ENCODE measurements around the gene PTX4.
A peak's percentile ranks its signal among the peaks of the same experiment; 100 is the strongest.
"Not testable (repeated sequence)": the region's sequence is repeated elsewhere in the genome, so short reads cannot be mapped to it uniquely, and the experiment has no call there.

Gene PTX4

GRCh38 chr16:1489077-1489476, 333 bp upstream of the PTX4 start:
- H3K4me1 ChIP-seq (ENCODE audit: control insufficient read depth, insufficient read depth, low read length), result peaks cover 5% of the 10 kb centered on the region
- no peaks in the 10 kb centered on the region for H3K9me3 ChIP-seq (ENCODE audit: control insufficient read depth, insufficient read depth, low read depth, low read length)
- H3K4me3 ChIP-seq (ENCODE audit: low read depth, low read length), result no peak overlapping the region
- H3K27me3 ChIP-seq (ENCODE audit: control insufficient read depth, insufficient read depth, low read length), result peaks cover 2% of the 10 kb centered on the region; the same call in 1 of the 2 replicates
- no peaks in the 10 kb centered on the region for H3K36me3 ChIP-seq (ENCODE audit: control insufficient read depth, insufficient read depth, low read length)
- H3K9ac ChIP-seq (ENCODE audit: low read length), result no peak overlapping the region
- H3K27ac ChIP-seq (ENCODE audit: low read depth, low read length), result no peak overlapping the region

GRCh38 chr16:1488054-1488601, 616 bp downstream of the PTX4 start:
- H3K36me3 ChIP-seq (ENCODE audit: control insufficient read depth, insufficient read depth, low read length), result no peaks in the 10 kb centered on the region
- H3K9ac ChIP-seq (ENCODE audit: low read length), result no peak overlapping the region
- no peak overlapping the region for H3K27ac ChIP-seq (ENCODE audit: low read depth, low read length)
- H3K27me3 ChIP-seq (ENCODE audit: control insufficient read depth, insufficient read depth, low read length), result peaks cover 9% of the 10 kb centered on the region; the same call in 1 of the 2 replicates
- H3K4me3 ChIP-seq (ENCODE audit: low read depth, low read length), result no peak overlapping the region
- H3K9me3 ChIP-seq (ENCODE audit: control insufficient read depth, insufficient read depth, low read depth, low read length), result no peaks in the 10 kb centered on the region
- peaks cover 5% of the 10 kb centered on the region for H3K4me1 ChIP-seq (ENCODE audit: control insufficient read depth, insufficient read depth, low read length)

- Histone ChIP-seq H3K27me3 (ENCODE audit: control insufficient read depth, insufficient read depth, low read length) (peaks cover 10% of the 10 kb centered on the region; the same call in 1 of the 2 replicates), H3K9ac (ENCODE audit: low read length) (no peak overlapping the region), H3K36me3 (ENCODE audit: control insufficient read depth, insufficient read depth, low read length) (no peaks in the 10 kb centered on the region), H3K27ac (ENCODE audit: low read depth, low read length) (no peak overlapping the region), H3K4me1 (ENCODE audit: control insufficient read depth, insufficient read depth, low read length) (peaks cover under 1% of the 10 kb centered on the region), H3K4me3 (ENCODE audit: low read depth, low read length) (no peak overlapping the region), H3K9me3 (ENCODE audit: control insufficient read depth, insufficient read depth, low read depth, low read length) (no peaks in the 10 kb centered on the region)
Observed at GRCh38 chr16:1487395-1488053, 1.2 kb downstream of the PTX4 start.

- no peaks in the 10 kb centered on the region for H3K4me1 ChIP-seq (ENCODE audit: control insufficient read depth, insufficient read depth, low read length)
- H3K4me3 ChIP-seq (ENCODE audit: low read depth, low read length), result no peak overlapping the region
- H3K9ac ChIP-seq (ENCODE audit: low read length), result no peak overlapping the region
- no peak overlapping the region for H3K27ac ChIP-seq (ENCODE audit: low read depth, low read length)
- H3K9me3 ChIP-seq (ENCODE audit: control insufficient read depth, insufficient read depth, low read depth, low read length), result no peaks in the 10 kb centered on the region
- peaks cover 18% of the 10 kb centered on the region; the same call in 1 of the 2 replicates for H3K27me3 ChIP-seq (ENCODE audit: control insufficient read depth, insufficient read depth, low read length)
- no peaks in the 10 kb centered on the region for H3K36me3 ChIP-seq (ENCODE audit: control insufficient read depth, insufficient read depth, low read length)
Observed at GRCh38 chr16:1486551-1487390, 2.0 kb downstream of the PTX4 start.

- H3K4me1 ChIP-seq (ENCODE audit: control insufficient read depth, insufficient read depth, low read length), result no peaks in the 10 kb centered on the region
- H3K27me3 ChIP-seq (ENCODE audit: control insufficient read depth, insufficient read depth, low read length), result peaks cover 18% of the 10 kb centered on the region; the same call in 1 of the 2 replicates
- no peak overlapping the region for H3K27ac ChIP-seq (ENCODE audit: low read depth, low read length)
- H3K4me3 ChIP-seq (ENCODE audit: low read depth, low read length), result no peak overlapping the region
- H3K9ac ChIP-seq (ENCODE audit: low read length), result no peak overlapping the region
- no peaks in the 10 kb centered on the region for H3K9me3 ChIP-seq (ENCODE audit: control insufficient read depth, insufficient read depth, low read depth, low read length)
- no peaks in the 10 kb centered on the region for H3K36me3 ChIP-seq (ENCODE audit: control insufficient read depth, insufficient read depth, low read length)
Observed at GRCh38 chr16:1485847-1486496, 2.8 kb downstream of the PTX4 start.

- Histone ChIP-seq H3K36me3 (ENCODE audit: control insufficient read depth, insufficient read depth, low read length) (no peaks in the 10 kb centered on the region), H3K9ac (ENCODE audit: low read length) (no peak overlapping the region), H3K27me3 (ENCODE audit: control insufficient read depth, insufficient read depth, low read length) (peaks cover 18% of the 10 kb centered on the region; the same call in 1 of the 2 replicates), H3K9me3 (ENCODE audit: control insufficient read depth, insufficient read depth, low read depth, low read length) (peaks cover 10% of the 10 kb centered on the region), H3K4me3 (ENCODE audit: low read depth, low read length) (no peak overlapping the region), H3K27ac (ENCODE audit: low read depth, low read length) (no peak overlapping the region), H3K4me1 (ENCODE audit: control insufficient read depth, insufficient read depth, low read length) (no peaks in the 10 kb centered on the region)
Observed at GRCh38 chr16:1481906-1482835, 6.6 kb downstream of the PTX4 start.

- H3K27me3 ChIP-seq (ENCODE audit: control insufficient read depth, insufficient read depth, low read length), result peaks cover 15% of the 10 kb centered on the region; the same call in 1 of the 2 replicates
- not testable (repeated sequence) for H3K27ac ChIP-seq (ENCODE audit: low read depth, low read length); H3K36me3 ChIP-seq (ENCODE audit: control insufficient read depth, insufficient read depth, low read length); H3K9ac ChIP-seq (ENCODE audit: low read length); H3K4me1 ChIP-seq (ENCODE audit: control insufficient read depth, insufficient read depth, low read length); H3K4me3 ChIP-seq (ENCODE audit: low read depth, low read length)
- peaks cover 12% of the 10 kb centered on the region for H3K9me3 ChIP-seq (ENCODE audit: control insufficient read depth, insufficient read depth, low read depth, low read length)
Observed at GRCh38 chr16:1478937-1479336, 9.8 kb downstream of the PTX4 start.

- Histone ChIP-seq H3K4me1 (ENCODE audit: control insufficient read depth, insufficient read depth, low read length) (peaks cover 4% of the 10 kb centered on the region; the same call in 1 of the 2 replicates), H3K4me3 (ENCODE audit: low read depth, low read length) (no peak overlapping the region), H3K9me3 (ENCODE audit: control insufficient read depth, insufficient read depth, low read depth, low read length) (peaks cover 12% of the 10 kb centered on the region), H3K27ac (ENCODE audit: low read depth, low read length) (no peak overlapping the region), H3K9ac (ENCODE audit: low read length) (no peak overlapping the region), H3K27me3 (ENCODE audit: control insufficient read depth, insufficient read depth, low read length) (peaks cover 3% of the 10 kb centered on the region; the same call in 1 of the 2 replicates), H3K36me3 (ENCODE audit: control insufficient read depth, insufficient read depth, low read length) (no peaks in the 10 kb centered on the region)
Observed at GRCh38 chr16:1477033-1477432, 11.7 kb downstream of the PTX4 start.

- Histone ChIP-seq H3K9me3 (ENCODE audit: control insufficient read depth, insufficient read depth, low read depth, low read length) (peaks cover 12% of the 10 kb centered on the region), H3K36me3 (ENCODE audit: control insufficient read depth, insufficient read depth, low read length) (no peaks in the 10 kb centered on the region), H3K27me3 (ENCODE audit: control insufficient read depth, insufficient read depth, low read length) (no peaks in the 10 kb centered on the region), H3K9ac (ENCODE audit: low read length) (peak overlapping the region; percentile 80), H3K4me1 (ENCODE audit: control insufficient read depth, insufficient read depth, low read length) (peaks cover 4% of the 10 kb centered on the region; the same call in 1 of the 2 replicates), H3K4me3 (ENCODE audit: low read depth, low read length) (peak overlapping the region; percentile 79), H3K27ac (ENCODE audit: low read depth, low read length) (peak overlapping the region; percentile 88; the same call in 1 of the 2 replicates)
Observed at GRCh38 chr16:1475552-1476114, 13.1 kb downstream of the PTX4 start.

All from HUES6 (cell line).